Midbrain (tissue), 1 donor: ENCODE measurements around the gene LEMD2.

Source experiments
- DNase-seq: peaks from one replicate; lab custom pipeline; 2025; lab: John Stamatoyannopoulos, UW

LEMD2 gene

GRCh38 chr6:33819021-33819420, 30.1 kb upstream of the LEMD2 start:
- no peak for DNase-seq

- no peak for DNase-seq
Measured at GRCh38 chr6:33818293-33818692, 29.4 kb upstream of the LEMD2 start.

GRCh38 chr6:33817489-33817888, 28.6 kb upstream of the LEMD2 start:
- no peak for DNase-seq

- DNase-seq, result no peak
Measured at GRCh38 chr6:33816911-33817310, 28.0 kb upstream of the LEMD2 start.

- peak; percentile 13 for DNase-seq
Measured at GRCh38 chr6:33815854-33816253, 26.9 kb upstream of the LEMD2 start.

GRCh38 chr6:33813990-33814985, 25.4 kb upstream of the LEMD2 start:
- no peak for DNase-seq

GRCh38 chr6:33813246-33813904, 24.4 kb upstream of the LEMD2 start:
- no peak for DNase-seq

- DNase-seq, result peak; percentile 2
Measured at GRCh38 chr6:33812669-33813068, 23.7 kb upstream of the LEMD2 start.

- DNase-seq, result no peak
Measured at GRCh38 chr6:33809594-33809993, 20.7 kb upstream of the LEMD2 start.

- DNase-seq, result no peak
Measured at GRCh38 chr6:33808641-33809180, 19.8 kb upstream of the LEMD2 start.

- DNase-seq, result no peak
Measured at GRCh38 chr6:33807606-33808005, 18.7 kb upstream of the LEMD2 start.

- DNase-seq, result no peak
Measured at GRCh38 chr6:33806841-33807240, 17.9 kb upstream of the LEMD2 start.

GRCh38 chr6:33803571-33804053, 14.7 kb upstream of the LEMD2 start, which contains the start of gene MLN:
Gene MLN, minus strand, starts transcription at chr6:33804003. Its CDS starts 2,840 bp downstream, at chr6:33801163.
- DNase-seq, result no peak

- no peak for DNase-seq
Measured at GRCh38 chr6:33802186-33802958, 13.4 kb upstream of the LEMD2 start.

GRCh38 chr6:33801611-33802010, 12.7 kb upstream of the LEMD2 start:
- DNase-seq, result no peak

GRCh38 chr6:33800248-33800969, 11.5 kb upstream of the LEMD2 start:
- DNase-seq, result no peak

GRCh38 chr6:33799454-33800113, 10.7 kb upstream of the LEMD2 start:
- no peak for DNase-seq

GRCh38 chr6:33798343-33798848, 9.5 kb upstream of the LEMD2 start:
- DNase-seq, result no peak

- no peak for DNase-seq
Measured at GRCh38 chr6:33797626-33798342, 8.9 kb upstream of the LEMD2 start.
